Cardiac muscle cell (in vitro differentiated cells and primary cell): Measurements from ENCODE around the gene C13orf42. TPM values are rescaled to one million over a fixed set of nuclear protein-coding genes. Genes with fewer than 3 reads are reported as not detected.

Experiments used
- DNase-seq, 2 donors: peaks; one replicate each; pipeline versions ENCODE4 v3.0.0 to v3.0.0-alpha.2; 2010 to 2017; ENCODE audit warnings: low read depth in 1 of 2, low spot score in 1 of 2
- H3K27ac ChIP-seq: fragments of 200-600 bp; sonication (generic); 2 replicates; pipeline ENCODE4 v1.5.1; 2016
- H3K27me3 ChIP-seq: fragments of 200-600 bp; sonication (generic); 2 replicates; pipeline ENCODE4 v1.6.0; 2016; ENCODE audit warnings: control low read depth
- H3K36me3 ChIP-seq: fragments of 200-600 bp; sonication (generic); 2 replicates; pipeline ENCODE4 v1.5.1; 2016; ENCODE audit warnings: control low read depth
- H3K4me1 ChIP-seq: fragments of 200-600 bp; sonication (generic); 2 replicates; pipeline ENCODE4 v1.8.1; 2017; ENCODE audit warnings: low read depth, mild to moderate bottlenecking, mixed run types
- H3K4me3 ChIP-seq: fragments of 200-600 bp; sonication (generic); 2 replicates; pipeline ENCODE4 v1.5.1; 2016; ENCODE audit warnings: mild to moderate bottlenecking
- H3K9me3 ChIP-seq: fragments of 200-600 bp; sonication (generic); 2 replicates; pipeline ENCODE4 v1.5.1; 2017; ENCODE audit warnings: low read depth, mild to moderate bottlenecking, control low read depth
- polyA plus RNA-seq: library from polyadenylated mRNA; unstranded; fragments of >200 nt; fragmentation: Nextera tagmentation; extraction: Ambion mirVana; gene quantifications from 2 replicates; pipeline ENCODE4 v1.2.1, GENCODE V29; 2016
- total RNA-seq: library from RNA; depleted of rRNA; stranded (reverse); fragments of >200 nt; gene quantifications from 2 replicates; pipeline ENCODE4 v1.2.3, GENCODE V29; 2016
- TF ChIP-seq, protein P1 (sequence below): IDR thresholded peaks from 2 replicates; pipeline ENCODE4 v1.5.1; 2012; ENCODE audit warnings: low read depth, mild to moderate bottlenecking, low read length

Gene C13orf42
- total RNA-seq (not detected in 2 replicates), polyA plus RNA-seq (not detected in 2 replicates)

DNA sequence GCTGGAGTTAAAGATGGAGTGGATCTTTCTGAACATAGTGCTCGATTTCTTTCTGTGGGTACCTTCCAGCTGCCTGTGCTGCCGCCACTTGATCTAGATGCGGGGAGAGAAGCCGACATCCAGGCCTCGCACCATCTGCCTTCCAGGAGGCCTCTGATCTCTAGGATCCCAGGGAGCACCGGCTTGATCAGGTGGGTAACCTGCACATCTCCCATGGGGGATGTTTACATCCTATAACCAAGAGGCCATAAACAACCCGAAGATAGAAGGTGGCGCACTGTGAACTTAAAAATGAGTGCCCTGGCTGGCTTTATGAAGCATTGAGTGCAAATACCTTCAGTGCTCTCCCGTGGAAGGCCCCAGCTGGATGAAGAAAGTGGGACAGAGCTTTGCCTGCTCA, at the start of gene C13orf42:
Gene C13orf42, minus strand, starts transcription at position 101 of the 400 bp plus-strand sequence. Its CDS starts 65 bp downstream, at position 36.
- TF ChIP-seq, protein P1, sequence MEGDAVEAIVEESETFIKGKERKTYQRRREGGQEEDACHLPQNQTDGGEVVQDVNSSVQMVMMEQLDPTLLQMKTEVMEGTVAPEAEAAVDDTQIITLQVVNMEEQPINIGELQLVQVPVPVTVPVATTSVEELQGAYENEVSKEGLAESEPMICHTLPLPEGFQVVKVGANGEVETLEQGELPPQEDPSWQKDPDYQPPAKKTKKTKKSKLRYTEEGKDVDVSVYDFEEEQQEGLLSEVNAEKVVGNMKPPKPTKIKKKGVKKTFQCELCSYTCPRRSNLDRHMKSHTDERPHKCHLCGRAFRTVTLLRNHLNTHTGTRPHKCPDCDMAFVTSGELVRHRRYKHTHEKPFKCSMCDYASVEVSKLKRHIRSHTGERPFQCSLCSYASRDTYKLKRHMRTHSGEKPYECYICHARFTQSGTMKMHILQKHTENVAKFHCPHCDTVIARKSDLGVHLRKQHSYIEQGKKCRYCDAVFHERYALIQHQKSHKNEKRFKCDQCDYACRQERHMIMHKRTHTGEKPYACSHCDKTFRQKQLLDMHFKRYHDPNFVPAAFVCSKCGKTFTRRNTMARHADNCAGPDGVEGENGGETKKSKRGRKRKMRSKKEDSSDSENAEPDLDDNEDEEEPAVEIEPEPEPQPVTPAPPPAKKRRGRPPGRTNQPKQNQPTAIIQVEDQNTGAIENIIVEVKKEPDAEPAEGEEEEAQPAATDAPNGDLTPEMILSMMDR = no peak
- no peaks in the 10 kb centered on the region for H3K9me3 ChIP-seq
- H3K4me3 ChIP-seq = no peak within 1 kb of the TSS

DNA sequence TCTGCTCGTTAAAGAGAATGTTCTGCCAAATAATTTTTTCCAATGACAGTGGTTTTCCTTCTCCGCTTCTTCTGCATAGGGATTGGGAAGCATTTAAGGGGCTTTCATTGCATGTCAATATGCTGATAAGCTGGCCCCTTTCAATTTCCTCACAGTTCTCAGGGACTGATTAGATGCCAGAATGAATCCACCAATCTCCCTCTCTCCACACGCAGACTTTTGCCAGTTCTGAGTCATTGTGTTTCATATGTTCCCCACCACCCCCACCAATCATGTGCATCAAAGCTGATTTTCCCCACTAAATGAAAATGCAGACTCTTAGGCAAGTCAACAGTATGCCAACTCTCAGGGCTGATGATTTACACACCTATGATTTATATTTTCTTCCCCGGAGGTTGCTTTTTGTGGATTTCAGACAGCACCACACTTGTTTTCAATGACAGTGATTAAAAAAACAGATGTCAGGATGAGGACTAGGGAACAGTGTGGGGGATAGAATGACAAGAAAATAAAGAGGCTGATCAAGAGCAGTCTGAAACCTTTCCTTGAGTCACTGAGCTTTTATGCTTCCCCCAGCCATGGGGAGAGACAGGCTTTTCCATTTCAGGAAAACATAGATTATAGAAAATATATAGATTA, 47.9 kb upstream of the C13orf42 start:
- H3K27me3 ChIP-seq = no peaks in the 10 kb centered on the region
- peak in 1 of 2 donors; percentile 38 for DNase-seq
- H3K27ac ChIP-seq = no peak overlapping the region
- H3K36me3 ChIP-seq = no peaks in the 10 kb centered on the region
- no peaks in the 10 kb centered on the region for H3K9me3 ChIP-seq
- H3K4me1 ChIP-seq = peaks cover 3% of the 10 kb centered on the region
- TF ChIP-seq, protein P1 = no peak
- no peak overlapping the region for H3K4me3 ChIP-seq

More for the DNA sequence above, at the start of gene C13orf42:
- no peak for DNase-seq
- Histone ChIP-seq H3K36me3 (no peaks in the 10 kb centered on the region), H3K27ac (no peak within 1 kb of the TSS), H3K27me3 (no peaks in the 10 kb centered on the region), H3K4me1 (no peaks in the 10 kb centered on the region)

DNA sequence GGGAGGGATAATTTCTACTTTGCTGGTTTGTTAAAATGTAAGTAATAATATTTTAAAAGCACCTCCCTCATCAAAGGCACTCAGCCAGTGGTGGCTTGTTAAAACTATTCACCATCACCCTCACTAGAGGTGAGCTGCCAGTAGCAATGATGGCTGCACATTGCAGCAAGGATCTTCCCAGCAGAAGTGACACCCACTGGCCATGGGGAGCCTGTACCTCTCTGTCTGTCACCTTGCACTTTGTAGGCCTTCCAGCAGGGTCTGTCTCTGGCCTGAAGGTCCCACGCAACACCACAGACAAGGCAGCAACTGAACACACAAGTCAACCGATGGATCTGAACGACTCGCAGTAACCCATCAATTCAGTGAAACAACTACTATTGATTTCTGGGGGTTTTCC, 47.3 kb upstream of the C13orf42 start:
- H3K27ac ChIP-seq = no peak overlapping the region
- no peak overlapping the region for H3K4me3 ChIP-seq
- H3K4me1 ChIP-seq = peaks cover 3% of the 10 kb centered on the region
- TF ChIP-seq, protein P1 = no peak
- no peak for DNase-seq
- H3K36me3 ChIP-seq = no peaks in the 10 kb centered on the region
- no peaks in the 10 kb centered on the region for H3K27me3 ChIP-seq
- H3K9me3 ChIP-seq = no peaks in the 10 kb centered on the region

DNA sequence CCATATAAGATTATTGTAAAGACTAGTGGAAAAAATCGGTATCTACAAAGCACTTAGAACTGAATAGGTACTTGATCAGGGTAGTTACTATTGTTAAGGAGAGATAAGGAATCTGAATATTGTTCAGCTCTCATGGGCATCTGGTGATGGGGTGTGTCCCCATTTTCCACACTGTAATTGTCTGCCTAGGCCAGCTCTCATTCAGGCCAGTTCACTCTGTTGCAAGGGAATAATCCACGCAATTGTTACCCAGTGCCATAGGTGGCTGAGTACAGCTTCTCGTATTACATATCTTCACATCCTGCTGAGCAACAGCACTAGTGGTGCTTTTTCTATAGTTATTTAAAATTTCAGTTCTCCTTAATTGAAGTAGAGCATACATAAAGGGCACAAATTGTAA, 45.6 kb upstream of the C13orf42 start:
- Histone ChIP-seq H3K36me3 (no peaks in the 10 kb centered on the region), H3K9me3 (no peaks in the 10 kb centered on the region)

DNA sequence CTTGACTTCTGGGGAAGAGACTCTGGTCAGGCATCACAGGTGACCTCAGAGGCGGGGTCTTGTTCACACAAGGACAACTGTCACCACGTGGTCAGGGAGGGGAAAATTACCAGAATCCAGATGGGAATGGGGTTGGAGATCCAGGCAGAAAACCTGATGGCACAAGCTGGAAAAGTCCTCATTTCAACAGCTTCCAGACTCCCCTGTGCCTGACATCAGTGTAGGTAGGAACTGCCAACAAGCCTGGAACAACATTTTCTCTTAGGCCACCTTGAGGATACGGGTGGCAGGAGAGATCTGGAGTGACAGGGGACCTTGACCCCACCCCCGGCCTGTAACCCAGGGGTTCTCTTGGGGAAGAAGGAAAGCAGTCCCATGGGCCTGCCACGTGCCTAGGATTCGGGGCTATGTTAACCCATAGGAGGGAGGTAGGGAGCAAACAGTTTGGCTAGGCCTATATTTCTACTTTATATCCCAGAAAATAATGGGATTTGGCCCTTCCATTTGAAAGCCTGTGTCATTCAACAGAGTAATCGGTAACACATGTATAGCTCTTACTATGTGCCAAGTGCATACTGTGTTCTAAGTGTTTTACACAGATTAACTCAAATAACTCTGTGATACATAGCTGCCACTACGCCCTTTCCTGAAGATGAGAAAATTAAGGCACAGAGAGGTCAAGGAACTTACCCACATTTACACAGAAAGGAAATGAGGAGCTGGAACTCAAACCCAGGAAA, 44.9 kb upstream of the C13orf42 start:
- Histone ChIP-seq H3K27ac (no peak overlapping the region), H3K4me1 (peaks cover 3% of the 10 kb centered on the region), H3K9me3 (no peaks in the 10 kb centered on the region), H3K4me3 (no peak overlapping the region), H3K36me3 (no peaks in the 10 kb centered on the region), H3K27me3 (no peaks in the 10 kb centered on the region)
- TF ChIP-seq, protein P1 = no peak
- no peak for DNase-seq

More for the DNA sequence above, 45.6 kb upstream of the C13orf42 start:
- TF ChIP-seq, protein P1 = no peak
- Histone ChIP-seq H3K4me1 (peaks cover 3% of the 10 kb centered on the region), H3K27ac (no peak overlapping the region), H3K27me3 (no peaks in the 10 kb centered on the region), H3K4me3 (no peak overlapping the region)
- no peak for DNase-seq
